DND-41 (cell line): ENCODE measurements around the gene TMEM185A.
"Not testable (repeated sequence)": the region's sequence is repeated elsewhere in the genome, so short reads cannot be mapped to it uniquely, and the experiment has no call there.

ENCODE experiments used
- CTCF ChIP-seq: IDR thresholded peaks from 2 replicates; pipeline ENCODE4 v1.5.1; 2012; ENCODE audit warnings: borderline replicate concordance, low read length, moderate library complexity, mild to moderate bottlenecking; ENCODE audit not compliant: poor library complexity, severe bottlenecking; ENCODE audit errors: extremely low read depth
- EZH2 ChIP-seq: IDR thresholded peaks from 3 replicates; pipeline ENCODE4 v1.6.1; 2012; ENCODE audit warnings: borderline replicate concordance, low read depth, mild to moderate bottlenecking, moderate library complexity, low read length, inconsistent platforms; ENCODE audit not compliant: severe bottlenecking

DNA sequence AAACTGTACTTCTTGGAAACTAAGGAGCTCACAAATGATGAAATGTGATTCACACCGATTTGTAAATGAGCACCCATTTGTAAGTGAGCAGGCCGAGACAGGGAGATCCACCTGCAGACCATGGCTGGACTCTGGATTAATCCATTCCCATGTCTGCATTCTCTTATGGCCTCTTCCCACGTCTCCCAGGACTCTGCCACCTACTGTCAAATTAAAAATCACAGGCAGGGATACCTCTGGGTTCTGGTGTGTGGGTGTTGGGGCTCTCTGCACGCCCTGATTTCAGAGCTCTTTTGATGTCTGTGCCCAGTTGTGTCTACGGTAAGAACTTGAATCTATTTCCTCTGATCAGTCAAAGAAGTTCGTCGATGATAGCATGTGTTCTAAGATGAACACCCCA lies 40.6 kb downstream of the TMEM185A start:
- TF ChIP-seq CTCF, EZH2: not testable (repeated sequence)
